ENCODE measurements around the gene CAMK2A.

CAMK2A gene

DNA sequence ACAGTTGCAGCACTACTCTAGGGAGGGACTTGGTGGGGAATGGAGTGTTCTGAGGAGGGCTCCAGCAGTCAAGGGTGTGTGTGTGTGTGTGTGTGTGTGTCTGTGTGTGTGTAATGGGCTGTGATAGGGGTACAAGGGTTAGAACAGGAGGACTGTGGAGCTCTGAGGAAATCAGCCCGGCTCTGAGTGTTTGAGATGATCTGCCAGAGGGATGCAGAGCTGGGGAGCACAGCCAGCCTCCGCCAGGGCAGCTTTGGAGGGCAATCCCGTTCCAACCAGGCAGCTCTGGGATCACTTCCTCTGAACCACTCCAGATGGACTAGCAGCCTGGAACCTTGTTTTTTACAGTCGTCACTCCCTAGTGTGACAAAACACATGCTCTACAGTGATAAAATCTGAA lies 102.7 kb downstream of the CAMK2A start:
- DNase-seq (ENCODE audit: low spot score), result no peak

DNA sequence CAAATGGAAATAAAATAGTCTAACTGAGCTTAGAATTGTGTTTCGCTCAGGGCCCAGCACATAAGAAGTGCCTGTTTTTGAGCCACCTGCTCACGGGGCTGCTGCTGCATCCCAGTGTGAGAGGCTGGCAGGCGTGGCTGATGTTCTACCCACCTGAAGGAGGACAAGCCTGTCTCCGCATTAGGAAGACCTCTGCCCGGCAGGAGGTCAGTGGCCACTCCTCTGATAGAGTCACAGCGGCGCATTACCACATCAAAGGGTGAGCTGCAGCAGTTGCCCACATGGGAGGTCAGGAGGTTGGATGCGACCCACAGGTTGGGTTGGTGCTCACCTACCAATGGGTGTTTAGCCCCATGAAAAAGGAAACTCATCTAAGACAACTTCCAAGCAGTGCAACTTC lies 103.4 kb downstream of the CAMK2A start:
- no peak for DNase-seq (ENCODE audit: low spot score)

DNA sequence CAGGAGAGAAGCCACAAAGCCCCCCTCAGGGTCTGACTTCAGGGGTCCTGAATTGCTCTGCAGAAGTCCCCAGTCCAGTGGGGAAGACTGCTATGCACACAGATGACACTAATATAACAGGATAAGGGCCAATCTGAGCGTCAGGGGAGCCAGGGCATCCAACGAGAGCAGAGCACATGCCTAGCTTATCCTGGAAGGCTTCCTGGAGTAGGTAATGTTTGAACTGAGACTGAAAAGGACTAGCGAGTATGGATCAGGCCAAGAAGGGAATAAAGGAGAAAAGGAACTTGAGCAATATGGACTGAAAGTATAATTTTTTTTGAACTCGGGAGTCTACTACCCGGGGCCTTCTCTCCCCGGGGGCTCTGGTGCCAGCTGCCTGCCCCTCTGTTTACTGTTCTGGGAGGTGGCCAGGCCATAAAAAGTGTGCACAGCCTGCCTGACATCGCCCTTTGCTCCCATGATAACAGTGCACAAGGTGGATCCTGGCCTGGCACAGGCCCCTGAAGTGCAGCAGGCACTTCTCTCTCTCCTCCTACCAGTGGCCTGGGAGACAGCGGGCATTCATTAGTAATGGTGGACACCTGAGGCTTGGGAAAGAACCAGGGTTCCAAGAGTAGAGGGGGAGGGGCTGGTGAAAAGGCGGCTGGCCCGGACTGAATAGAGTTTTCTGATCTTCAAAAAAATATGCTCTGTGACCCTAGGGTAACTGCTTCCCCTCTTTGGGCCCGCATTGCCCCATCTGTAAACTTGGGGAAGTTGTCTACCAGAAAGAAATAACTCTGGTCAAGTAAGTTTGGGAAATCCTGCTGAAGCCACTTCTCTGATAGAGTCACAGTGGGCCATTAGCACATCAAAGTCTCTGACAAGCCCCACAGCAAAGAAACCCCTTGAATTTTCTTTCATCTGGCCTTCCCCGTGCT lies 104.3 kb downstream of the CAMK2A start:
- DNase-seq (ENCODE audit: low spot score), result peak; percentile 67

DNA sequence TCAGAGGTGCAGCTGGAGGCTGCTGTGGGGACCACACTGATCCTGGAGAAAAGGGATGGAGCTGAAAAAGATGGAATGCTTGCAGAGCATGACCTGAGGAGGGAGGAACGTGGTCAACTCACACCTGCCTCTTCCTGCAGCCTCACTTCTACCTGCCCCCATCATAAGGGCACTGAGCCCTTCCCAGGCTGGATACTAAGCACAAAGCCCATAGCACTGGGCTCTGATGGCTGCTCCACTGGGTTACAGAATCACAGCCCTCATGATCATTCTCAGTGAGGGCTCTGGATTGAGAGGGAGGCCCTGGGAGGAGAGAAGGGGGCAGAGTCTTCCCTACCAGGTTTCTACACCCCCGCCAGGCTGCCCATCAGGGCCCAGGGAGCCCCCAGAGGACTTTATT lies 105.6 kb downstream of the CAMK2A start:
- no peak for DNase-seq (ENCODE audit: low spot score)

DNA sequence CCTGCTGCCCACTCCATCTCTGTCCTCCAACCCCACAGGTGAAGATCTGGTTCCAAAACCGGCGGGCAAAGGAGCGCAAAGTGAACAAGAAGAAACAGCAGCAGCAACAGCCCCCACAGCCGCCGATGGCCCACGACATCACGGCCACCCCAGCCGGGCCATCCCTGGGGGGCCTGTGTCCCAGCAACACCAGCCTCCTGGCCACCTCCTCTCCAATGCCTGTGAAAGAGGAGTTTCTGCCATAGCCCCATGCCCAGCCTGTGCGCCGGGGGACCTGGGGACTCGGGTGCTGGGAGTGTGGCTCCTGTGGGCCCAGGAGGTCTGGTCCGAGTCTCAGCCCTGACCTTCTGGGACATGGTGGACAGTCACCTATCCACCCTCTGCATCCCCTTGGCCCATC lies 106.1 kb downstream of the CAMK2A start:
- DNase-seq (ENCODE audit: low spot score), result no peak

DNA sequence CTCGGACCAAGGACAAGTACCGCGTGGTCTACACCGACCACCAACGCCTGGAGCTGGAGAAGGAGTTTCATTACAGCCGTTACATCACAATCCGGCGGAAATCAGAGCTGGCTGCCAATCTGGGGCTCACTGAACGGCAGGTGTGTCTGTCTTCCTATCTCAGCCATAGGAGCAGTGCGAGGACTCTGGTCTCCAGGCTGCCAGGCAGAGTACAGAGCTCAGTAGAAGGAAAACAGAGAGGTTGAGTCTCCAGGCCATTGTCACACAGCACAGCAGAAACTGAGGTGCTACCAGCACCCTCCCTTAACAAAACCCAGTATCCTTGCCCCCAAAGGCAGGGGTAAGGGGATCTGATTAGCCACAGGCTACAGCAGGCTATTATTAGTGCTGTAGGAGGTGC lies 106.8 kb downstream of the CAMK2A start:
- no peak for DNase-seq (ENCODE audit: low spot score)

DNA sequence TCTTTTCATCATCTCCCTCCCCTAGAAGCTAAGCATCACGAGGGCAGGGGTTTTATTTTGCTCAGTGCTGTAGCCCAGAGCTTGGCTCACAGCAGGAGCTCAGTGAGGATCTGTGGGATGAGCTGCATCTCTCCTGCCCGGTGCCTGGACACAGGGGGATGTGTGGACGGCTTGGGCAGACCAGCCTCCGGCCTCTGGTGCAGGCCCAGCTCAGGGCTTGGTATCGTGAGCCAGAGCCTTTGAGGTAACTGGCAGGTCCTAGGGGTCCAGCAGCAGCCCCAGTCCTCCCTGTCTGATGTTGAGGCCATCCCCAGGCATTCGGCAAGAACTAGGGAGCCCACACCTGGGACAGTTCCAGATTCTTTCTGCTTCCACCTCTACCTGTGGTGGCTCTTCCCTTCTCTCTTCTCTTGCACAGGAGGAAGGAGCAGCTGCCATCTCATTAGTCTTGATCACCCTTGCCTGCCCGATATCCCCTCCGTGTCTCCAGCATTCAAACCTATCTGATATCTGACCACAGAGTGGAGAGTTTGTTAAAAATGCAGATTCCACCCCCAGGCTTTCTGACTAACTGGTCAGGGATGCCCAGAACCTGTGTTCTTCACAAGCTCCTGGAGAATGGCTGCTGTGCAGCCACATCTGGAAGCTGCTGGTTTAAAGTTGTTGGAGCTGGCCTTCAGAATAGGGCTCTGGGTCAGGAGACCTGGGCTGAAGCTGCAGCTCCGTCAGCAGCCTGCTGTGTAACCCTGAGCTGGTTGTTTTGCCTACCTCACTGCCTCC lies 107.6 kb downstream of the CAMK2A start:
- DNase-seq (ENCODE audit: low spot score), result no peak

DNA sequence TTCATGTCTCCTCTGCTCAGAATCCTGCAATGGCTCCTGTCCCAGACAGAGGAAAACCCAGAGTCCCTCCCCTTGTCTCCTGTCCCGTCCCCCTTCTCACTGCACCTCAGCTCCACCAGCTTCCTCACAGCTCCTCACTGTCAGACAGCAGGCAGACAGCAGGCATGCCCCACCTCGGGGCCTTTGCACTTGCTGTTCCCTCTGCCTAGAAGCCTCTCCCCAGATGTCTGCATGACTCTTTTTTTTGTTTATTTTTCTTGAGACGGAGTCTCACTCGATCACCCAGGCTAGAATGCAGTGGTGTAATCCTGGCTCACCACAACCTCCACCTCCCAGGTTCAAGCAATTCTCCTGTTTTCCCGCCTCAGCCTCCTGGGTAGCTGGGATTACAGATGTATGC lies 108.5 kb downstream of the CAMK2A start:
- DNase-seq (ENCODE audit: low spot score), result no peak

DNA sequence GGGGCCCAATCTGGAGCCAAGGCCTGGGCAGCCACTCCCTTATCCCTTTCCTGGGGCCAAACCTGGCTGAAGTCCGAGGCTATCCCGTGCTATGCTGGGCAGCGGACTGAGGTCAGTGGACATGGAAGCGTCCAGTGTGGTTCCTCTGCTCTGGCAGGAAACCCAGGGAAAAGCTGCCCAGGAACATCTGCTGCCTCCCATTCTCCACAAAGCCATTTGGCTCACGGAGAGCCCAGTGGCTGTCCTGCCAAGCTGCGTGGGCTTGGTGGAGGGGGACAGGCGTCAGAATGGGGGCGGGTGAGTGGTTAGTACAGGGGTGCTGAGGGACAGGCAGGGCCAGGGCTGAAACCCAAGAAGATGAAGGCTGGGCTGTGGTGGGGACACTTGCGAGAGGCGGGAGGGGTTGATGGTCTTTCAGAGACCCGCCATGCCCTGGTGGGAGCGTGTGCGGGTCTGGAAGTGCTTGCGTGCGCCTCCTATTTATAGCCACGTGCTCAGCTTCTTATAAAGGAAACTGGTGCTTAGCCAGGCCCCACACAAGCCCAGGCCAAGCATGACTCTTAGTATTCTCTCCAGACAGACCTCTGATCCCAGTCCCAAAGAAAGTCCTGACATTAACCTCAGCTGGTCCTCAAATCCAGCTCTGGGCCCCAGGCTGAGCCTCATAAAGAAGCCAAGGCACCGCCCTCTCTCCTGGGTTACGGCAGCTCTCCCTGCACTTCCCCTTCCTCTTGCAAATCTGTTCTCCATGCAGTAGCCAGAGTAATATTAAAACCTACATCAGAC lies 109.1 kb downstream of the CAMK2A start:
- DNase-seq (ENCODE audit: low spot score), result no peak

DNA sequence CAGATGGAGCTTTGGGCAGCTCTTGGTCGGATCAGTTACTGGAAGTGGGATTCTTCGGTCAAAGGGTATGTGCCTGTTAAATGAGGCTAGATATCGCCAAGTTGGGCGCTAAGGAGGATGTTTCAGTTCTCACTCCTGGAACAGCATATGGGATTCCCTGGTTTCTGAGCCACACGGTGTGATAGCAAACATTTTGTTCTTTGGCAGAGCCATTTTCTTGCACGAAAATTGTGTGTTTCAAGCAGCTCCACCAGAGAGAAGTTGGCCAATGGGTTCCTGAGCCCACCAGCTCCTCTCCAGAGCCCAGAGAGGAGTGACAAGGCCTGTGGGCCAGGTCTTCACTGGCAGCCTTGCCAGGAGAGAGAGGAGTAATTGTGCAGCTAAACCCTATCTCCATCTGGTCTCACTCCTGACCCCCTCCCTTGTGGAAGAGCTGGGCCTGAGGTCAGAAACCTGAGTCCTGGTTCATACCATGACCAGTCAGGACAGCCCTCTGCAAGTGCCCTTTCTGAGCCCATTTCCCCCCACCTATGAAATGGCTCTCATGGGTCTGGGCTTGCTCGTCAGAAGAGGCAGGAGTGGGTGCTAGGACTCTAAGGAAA lies 110.5 kb downstream of the CAMK2A start:
- no peak for DNase-seq (ENCODE audit: low spot score)

DNA sequence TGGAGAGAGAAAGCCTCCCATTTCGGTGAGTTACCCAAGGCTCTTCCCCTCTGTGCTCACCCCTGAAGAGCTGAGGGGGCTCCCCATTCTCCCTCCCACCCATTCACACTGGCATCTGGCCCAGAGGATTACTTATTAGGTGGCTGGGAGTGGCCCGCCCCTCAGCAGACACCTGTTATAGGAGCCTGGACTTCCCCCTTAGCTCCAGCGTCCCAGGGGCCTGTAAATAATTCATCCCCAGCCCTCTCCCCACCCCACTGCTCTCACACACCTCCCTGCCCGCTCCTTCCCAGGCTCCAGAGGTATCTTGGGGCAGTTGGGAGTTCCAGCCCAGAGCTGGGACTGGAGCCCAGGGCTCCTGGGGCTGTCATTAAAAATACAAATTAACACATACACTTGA lies 111.3 kb downstream of the CAMK2A start:
- no peak for DNase-seq (ENCODE audit: low spot score)

DNA sequence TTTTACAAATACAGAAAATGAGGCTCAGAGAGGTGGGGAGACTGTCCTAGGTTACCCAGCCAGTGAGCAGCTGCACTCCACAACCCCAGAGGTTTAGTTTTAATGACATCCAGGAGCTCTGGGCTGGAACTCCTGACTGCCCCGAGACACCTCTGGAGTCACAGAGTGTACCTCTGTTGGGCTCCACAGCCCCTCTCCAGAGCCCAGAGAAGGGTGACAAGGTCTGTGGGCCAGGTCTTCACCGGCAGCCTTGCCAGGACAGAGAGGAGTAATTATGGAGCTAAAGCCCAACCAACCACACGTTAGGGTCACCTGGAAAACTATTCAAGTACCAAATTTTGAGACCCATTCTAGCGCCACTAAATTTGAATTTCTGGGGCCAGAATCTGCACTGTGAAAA lies 111.9 kb downstream of the CAMK2A start:
- no peak for DNase-seq (ENCODE audit: low spot score)

DNA sequence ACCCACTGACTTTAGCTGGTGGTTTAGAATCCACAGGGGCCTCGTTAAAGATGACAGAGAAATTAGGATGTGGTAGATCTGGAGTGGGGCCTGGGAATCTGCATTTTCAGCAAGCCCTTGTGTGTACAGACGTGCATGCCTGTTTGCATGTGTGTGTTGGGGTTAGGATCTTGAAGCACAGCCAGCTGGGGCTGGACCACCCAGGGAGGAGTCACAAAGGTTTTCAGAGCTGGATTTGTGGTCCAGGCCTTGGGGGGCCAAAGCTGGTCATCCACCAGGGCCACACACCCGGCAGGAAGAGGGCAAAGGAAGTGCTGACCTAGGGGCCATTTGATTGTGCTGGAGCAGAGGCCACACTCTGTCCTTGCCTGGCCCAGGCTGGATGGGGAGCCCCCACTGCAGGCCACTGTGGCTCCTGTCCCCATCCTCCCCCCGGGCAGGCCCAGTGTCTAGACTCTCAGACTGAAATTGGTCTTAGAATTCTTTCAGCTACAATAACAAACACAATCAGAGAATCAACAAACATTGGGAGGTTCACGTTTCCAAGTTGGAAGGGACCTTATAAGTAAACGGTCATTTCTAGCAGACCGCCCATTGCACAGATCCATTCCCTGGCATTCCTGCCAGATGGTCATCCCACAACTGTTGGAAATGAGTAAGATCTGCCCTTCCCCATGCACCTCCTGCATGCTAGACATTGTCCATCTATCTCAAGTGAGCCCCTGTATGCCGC lies 112.7 kb downstream of the CAMK2A start:
- no peak for DNase-seq (ENCODE audit: low spot score)

DNA sequence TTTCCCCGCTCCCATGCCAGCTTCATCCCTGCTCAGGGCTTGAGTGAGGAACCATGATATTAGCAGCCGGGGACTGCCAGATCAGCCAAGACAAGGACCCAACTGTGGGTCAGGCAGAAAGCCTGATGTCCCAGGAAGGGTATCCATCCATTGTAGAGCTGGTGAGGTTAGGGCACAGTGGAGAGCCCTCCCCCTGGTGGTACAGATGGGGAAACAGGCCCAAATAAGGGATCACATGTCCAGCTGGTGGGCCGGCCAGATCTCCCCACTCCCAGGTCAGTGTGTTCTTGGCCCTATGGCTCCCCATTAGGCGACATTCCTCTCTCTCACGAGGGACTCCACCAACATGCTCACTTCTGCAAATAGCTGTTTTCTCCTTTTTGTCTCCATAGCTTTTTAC lies 114.0 kb downstream of the CAMK2A start:
- peak; percentile 78 for DNase-seq (ENCODE audit: low spot score)

DNA sequence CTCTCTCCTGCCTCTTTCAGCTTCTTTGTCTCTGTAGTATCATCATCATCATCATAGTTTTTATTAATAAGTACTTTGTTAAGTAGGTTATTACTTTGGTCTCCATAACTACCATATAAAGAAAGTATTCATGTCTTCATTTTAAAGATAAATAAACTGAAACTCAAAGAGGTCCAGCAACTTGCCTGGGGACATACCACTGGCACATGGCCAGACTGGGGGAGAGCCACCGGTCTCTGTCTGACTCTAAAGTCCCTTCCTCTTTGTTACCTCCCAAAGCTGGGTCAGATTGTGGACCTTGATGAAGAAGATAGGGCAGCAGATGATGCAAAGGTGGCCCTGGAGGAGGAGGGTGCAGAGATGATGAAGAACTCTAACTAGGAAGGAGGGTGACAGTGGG lies 114.5 kb downstream of the CAMK2A start:
- no peak for DNase-seq (ENCODE audit: low spot score)

DNA sequence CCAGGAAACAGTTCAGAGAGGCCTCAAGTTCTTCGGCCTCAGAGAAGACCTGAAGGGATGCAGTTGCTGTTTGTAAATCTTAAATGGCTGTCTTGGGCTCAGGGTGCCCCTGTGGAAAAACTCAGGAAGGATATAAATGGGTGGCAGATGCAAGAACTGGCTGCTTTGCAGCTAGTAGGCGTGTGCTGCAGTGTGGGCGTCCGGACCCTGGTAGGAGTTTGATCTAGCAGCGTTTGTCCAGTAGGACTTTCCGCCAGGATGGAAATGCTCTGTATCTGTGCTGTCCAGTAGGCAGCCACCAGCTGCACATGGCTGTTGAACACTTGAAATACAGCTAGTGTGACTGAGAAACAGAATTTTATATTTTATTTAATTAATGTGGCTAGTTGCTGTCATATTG lies 115.3 kb downstream of the CAMK2A start:
- DNase-seq (ENCODE audit: low spot score), result no peak

DNA sequence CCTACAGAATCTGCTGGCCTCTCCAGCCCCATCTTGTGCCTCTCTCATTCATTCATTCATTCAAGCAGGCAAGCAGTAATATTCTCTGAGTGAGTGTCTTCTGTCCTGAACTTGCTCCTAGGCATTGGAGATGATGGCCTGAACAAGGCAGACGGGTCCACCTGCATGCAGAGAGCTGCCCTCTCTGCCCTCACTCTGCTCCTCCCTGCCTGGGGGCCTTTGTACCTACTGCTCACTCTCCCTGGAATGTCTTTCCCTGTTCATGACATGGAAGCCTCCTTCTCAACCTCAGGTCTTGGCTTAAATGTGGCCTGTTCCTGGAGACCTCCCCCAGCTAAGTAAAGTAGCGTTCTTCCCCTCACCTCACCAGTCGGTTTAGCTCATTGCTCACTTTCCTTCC lies 116.4 kb downstream of the CAMK2A start:
- DNase-seq (ENCODE audit: low spot score), result no peak

DNA sequence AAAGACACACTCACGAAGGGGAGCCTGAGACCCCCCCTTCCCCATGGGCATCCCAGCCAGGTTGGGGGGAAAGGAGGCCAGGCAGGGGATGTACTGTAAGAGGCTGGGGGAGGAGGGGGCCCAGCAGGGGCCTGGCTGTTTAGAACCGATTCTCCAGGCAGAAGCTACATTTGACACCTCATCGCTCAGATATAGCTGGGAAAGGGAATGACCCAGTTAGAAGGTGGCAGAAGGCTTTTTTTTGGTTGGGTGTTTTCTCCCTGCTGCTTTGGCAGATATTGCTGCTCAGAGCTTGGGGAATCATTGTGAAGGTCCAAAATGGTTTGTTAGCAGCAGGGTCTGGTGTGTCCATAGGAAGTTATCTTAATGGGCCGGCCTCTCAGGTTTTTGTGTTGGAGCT lies 117.0 kb downstream of the CAMK2A start:
- DNase-seq (ENCODE audit: low spot score), result no peak

DNA sequence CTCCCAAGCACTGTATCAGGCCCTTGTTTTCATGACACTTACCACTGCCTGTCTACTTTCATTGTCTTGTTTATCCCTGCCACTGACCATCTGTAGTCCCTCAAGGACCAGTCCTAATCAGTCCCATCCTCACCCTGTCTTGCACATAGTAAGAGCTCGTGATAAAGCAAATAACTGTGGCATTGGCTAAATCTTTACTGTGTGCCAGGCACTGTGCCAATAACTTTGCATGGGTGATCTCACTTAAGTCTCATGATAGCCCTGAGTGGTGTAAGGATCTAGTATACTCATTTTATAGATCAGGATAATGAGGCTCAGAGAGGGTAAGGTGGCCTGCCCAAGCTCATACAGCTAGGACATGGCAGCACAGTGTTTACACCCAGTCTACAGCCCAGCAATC lies 117.4 kb downstream of the CAMK2A start:
- no peak for DNase-seq (ENCODE audit: low spot score)

All from HuH-7 (cell line).